ENCODE data around the gene ZFP92. TPM values are rescaled to one million over a fixed set of nuclear protein-coding genes. Genes with fewer than 3 reads are reported as not detected.

Gene ZFP92
- total RNA-seq, 1 donor from 2014 or later: 1.9 TPM

- TF ChIP-seq, protein P1, sequence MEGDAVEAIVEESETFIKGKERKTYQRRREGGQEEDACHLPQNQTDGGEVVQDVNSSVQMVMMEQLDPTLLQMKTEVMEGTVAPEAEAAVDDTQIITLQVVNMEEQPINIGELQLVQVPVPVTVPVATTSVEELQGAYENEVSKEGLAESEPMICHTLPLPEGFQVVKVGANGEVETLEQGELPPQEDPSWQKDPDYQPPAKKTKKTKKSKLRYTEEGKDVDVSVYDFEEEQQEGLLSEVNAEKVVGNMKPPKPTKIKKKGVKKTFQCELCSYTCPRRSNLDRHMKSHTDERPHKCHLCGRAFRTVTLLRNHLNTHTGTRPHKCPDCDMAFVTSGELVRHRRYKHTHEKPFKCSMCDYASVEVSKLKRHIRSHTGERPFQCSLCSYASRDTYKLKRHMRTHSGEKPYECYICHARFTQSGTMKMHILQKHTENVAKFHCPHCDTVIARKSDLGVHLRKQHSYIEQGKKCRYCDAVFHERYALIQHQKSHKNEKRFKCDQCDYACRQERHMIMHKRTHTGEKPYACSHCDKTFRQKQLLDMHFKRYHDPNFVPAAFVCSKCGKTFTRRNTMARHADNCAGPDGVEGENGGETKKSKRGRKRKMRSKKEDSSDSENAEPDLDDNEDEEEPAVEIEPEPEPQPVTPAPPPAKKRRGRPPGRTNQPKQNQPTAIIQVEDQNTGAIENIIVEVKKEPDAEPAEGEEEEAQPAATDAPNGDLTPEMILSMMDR (IDR thresholded peaks at IDR 0.05; ENCODE audit: insufficient read depth, low read length, poor library complexity, severe bottlenecking): no peak
- H3K4me3 ChIP-seq (ENCODE audit: low read depth, low read length): no peak overlapping the region
- no peak for DNase-seq (ENCODE audit: low read depth)
- no peaks in the 10 kb centered on the region for H3K36me3 ChIP-seq (ENCODE audit: control insufficient read depth, insufficient read depth, low read length)
- H3K27me3 ChIP-seq (ENCODE audit: control insufficient read depth, insufficient read depth, low read length): no peaks in the 10 kb centered on the region
Measured at GRCh38 chrX:153449368-153450113, 38.3 kb downstream of the ZFP92 start.

GRCh38 chrX:153450114-153450948, 39.1 kb downstream of the ZFP92 start:
- DNase-seq (ENCODE audit: low read depth): no peak
- TF ChIP-seq, protein P1 (IDR thresholded peaks at IDR 0.05; ENCODE audit: insufficient read depth, low read length, poor library complexity, severe bottlenecking): no peak
- H3K27me3 ChIP-seq (ENCODE audit: control insufficient read depth, insufficient read depth, low read length): no peaks in the 10 kb centered on the region
- H3K36me3 ChIP-seq (ENCODE audit: control insufficient read depth, insufficient read depth, low read length): no peaks in the 10 kb centered on the region
- H3K4me3 ChIP-seq (ENCODE audit: low read depth, low read length): no peak overlapping the region

GRCh38 chrX:153450949-153451277, 39.6 kb downstream of the ZFP92 start:
- TF ChIP-seq, protein P1 (IDR thresholded peaks at IDR 0.05; ENCODE audit: insufficient read depth, low read length, poor library complexity, severe bottlenecking): no peak
- DNase-seq (ENCODE audit: low read depth): no peak
- Histone ChIP-seq H3K27me3 (ENCODE audit: control insufficient read depth, insufficient read depth, low read length) (no peaks in the 10 kb centered on the region), H3K4me3 (ENCODE audit: low read depth, low read length) (no peak overlapping the region), H3K36me3 (ENCODE audit: control insufficient read depth, insufficient read depth, low read length) (no peaks in the 10 kb centered on the region)

GRCh38 chrX:153454901-153455550, 43.8 kb downstream of the ZFP92 start:
- no peak for DNase-seq (ENCODE audit: low read depth)
- no peak overlapping the region for H3K4me3 ChIP-seq (ENCODE audit: low read depth, low read length)
- H3K27me3 ChIP-seq (ENCODE audit: control insufficient read depth, insufficient read depth, low read length): no peaks in the 10 kb centered on the region
- no peaks in the 10 kb centered on the region for H3K36me3 ChIP-seq (ENCODE audit: control insufficient read depth, insufficient read depth, low read length)
- TF ChIP-seq, protein P1 (IDR thresholded peaks at IDR 0.05; ENCODE audit: insufficient read depth, low read length, poor library complexity, severe bottlenecking): no peak

- H3K4me3 ChIP-seq (ENCODE audit: low read depth, low read length): no peak overlapping the region
- no peaks in the 10 kb centered on the region for H3K36me3 ChIP-seq (ENCODE audit: control insufficient read depth, insufficient read depth, low read length)
- H3K27me3 ChIP-seq (ENCODE audit: control insufficient read depth, insufficient read depth, low read length): no peaks in the 10 kb centered on the region
- TF ChIP-seq, protein P1 (IDR thresholded peaks at IDR 0.05; ENCODE audit: insufficient read depth, low read length, poor library complexity, severe bottlenecking): no peak
- DNase-seq (ENCODE audit: low read depth): no peak
Measured at GRCh38 chrX:153455571-153455970, 44.3 kb downstream of the ZFP92 start.

Measured in kidney epithelial cell (primary cell).